GM19455 (cell line): ENCODE measurements around the gene PWWP2B.

Experiments
- ATAC-seq: cut with Tn5 transposase; IDR thresholded peaks from one replicate; pipeline ENCODE4 v1.9.1; 2021; ENCODE audit not compliant: unreplicated experiment

PWWP2B gene

DNA sequence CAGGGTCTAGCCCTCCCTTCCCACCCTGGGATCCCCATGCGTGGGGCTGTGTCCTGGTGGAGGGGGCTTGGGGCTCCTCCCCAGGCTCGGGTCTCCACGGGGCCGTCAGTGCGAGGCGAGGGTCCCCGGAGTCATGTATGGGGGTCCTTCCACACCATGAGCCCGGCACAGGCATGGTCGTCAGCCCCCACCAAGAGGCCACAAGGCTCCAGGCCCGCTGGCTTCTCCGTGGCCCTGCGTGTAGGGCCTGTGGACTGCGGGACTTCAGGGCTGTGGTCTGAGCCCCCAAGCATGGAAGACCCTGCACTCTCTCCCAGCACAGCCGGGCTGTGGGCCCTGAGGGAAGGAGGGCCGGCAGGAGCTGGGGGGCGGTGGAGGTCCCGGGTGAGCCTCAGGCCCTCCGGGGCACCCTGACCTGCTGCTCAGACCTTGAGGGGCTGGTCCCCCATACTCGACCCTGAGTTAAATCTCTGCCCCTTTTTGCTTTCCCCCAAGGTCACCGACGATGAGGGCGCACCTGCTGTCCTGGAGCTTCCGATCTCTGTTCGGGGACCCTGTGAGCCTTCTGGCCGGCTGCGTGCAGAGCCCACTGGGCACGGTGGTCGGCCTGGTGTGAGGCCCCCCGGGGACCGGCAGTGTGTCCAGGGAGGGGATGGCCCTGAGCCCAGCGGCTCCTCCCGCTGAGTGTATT is 19.7 kb downstream of the PWWP2B start:
- no peak for ATAC-seq

DNA sequence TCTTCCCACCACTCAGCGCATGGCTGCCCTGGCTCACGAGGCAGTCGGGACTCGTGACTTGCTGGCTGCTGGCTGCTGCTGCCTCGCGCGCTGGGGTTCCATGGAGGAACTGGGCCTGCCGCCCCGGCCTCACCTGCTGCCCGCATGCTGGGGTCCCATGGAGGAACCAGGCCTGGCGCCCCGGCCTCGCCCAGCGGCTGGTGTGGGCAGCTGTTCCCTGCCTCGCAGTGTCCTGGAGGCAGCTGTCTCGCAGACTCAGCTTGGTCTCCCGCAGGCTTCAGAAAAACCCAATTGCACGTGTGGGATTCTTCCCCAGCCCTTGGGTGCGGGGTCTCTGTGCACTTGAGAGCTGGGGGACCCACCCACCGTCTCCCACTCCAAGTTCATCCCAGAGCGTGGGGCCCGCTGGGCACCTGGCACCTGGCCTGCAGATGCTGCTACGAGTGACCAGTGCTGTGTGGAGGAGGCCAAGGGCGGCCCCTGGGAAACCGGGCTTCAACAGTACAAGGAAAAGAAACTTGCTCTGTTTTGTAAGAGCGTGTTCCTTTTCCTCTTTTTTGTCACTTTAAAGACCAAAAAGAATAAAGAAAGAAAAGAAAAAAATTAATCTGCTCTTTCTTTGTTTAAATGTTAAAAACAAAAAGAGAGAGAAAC is 20.4 kb downstream of the PWWP2B start:
- ATAC-seq: no peak

DNA sequence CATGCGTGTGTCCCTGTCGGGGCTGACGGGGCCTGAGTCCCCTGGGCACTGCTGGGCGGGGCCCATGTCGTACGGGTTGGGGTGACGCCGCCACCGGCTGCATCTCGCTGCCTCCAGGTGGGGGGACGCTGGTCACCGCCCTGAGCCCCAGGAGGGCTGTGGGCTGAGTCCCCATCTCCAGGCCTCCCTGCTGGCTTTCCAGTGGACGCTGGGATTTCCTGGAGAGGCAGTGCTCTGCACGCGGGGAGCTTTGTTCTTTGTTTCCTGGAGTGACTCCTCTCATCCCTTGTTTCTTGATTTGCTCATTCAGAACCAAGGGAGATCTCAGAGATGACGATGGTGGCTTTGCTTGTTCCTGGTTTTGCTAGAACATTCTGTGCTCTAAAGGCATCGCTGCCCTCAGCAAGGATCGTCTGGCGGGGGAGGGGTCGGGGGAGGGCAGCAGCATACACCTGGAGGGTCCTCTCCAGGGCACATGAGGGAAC is 21.0 kb downstream of the PWWP2B start:
- ATAC-seq: no peak

DNA sequence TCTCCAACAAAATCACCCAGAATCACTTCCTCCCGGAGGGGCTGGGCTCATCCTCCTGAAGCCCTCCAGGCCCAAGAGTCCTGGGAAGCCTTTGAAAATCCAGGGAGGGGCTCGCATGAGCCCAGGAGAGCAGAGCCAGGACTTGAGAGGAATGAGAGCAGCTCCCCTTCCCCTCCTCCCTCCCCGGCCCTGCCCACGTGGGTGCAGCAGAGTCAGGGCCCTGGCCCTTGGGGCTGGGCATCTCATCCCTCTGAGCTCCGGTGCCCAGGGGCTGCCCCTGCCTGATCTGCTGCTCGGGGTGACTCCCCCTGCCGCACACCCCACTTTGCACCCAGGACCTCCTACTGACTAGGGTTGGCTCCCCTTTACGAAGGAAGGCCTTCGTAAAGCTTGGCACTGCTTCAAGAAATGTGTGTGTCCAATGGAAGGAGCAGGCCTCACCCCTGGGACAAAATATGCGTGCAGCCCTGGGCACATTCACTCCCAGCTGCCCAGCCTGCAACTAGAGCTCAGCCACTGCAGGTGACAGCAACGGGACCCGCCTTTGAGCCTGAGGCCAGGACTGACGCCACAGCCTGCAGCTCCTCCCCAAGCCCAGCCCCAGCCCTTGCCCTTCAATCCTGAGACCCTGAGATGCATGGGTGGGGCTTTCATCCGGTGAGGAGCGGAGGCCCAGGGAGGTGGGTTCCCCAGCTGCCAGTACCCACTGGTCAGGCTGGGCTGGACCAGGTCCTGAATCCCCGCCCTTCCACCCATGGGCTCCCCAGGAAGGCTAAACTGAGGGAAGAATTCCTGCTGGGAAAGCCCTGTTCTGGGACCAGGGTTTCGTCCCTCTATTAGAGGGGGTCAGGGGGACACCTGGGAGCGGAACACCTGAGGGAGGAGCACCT is 21.8 kb downstream of the PWWP2B start:
- ATAC-seq: no peak

DNA sequence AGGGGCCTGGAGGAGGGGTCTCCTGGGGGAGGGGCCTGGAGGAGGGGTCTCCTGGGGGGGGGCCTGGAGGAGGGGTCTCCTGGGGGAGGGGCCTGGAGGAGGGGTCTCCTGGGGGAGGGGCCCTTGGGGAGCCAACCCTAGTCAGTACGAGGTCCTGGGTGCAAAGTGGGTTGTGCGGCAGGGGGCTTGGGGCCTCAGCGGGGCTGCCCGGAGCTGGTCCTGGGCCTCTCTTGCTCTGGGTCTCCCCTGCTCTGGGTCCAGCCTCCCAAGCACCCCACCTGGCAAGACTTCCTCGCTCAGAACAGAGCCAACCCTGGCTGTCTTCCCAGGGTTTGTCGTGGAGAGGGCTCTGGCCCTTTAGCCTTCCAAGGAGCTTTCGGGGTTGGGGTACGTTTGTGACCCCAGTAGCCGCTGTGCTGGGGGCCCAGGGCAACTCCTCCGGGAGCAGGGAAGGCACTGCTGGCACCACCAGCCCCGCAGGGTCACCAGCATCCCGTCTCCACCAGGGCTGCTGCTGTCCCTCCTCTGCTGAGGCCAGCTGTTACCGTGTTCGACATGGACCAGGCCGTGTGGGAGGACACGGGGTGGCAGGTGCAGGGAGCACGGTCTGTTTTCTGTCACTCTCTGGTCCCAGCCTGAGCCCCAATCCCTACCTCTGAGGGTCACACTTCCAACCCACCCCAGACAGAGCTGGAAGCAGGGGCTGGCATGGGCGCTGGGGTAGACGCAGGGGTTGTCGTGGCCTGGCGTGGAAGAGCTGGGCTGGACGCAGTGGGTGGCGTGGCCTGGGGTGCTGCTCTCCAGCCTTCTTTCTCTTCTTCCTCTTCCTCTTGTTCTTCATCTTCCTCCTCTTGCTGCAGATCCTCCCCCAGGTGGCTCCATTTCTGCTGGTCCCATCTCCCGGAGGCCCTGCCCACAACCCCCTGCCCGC is 22.8 kb downstream of the PWWP2B start:
- ATAC-seq: no peak

DNA sequence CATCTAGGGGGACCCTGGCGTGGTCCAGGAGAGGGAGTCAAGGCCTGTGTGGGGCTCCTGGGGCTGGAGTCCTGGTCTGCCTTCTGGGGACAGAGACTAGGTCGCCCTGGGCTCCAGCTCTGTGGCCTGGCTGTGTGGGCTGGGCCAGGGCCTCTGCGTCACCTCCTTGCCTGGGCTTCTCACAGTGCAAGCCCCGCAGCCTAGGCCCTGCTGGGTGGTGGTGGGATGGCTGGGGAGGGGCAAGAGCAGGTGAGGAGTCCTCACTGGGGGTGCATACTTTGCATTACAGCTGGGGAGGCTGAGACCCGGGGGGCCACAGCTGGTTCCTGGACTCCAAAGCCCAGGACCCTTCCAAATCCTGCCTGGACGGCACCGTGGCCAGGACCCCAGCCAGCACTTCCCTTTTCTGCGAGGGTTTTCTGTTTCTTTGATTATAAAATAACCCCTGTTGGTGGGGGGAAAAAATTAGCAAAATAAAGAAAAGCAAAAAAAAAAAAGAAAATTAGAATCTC is 23.5 kb downstream of the PWWP2B start:
- ATAC-seq: no peak

DNA sequence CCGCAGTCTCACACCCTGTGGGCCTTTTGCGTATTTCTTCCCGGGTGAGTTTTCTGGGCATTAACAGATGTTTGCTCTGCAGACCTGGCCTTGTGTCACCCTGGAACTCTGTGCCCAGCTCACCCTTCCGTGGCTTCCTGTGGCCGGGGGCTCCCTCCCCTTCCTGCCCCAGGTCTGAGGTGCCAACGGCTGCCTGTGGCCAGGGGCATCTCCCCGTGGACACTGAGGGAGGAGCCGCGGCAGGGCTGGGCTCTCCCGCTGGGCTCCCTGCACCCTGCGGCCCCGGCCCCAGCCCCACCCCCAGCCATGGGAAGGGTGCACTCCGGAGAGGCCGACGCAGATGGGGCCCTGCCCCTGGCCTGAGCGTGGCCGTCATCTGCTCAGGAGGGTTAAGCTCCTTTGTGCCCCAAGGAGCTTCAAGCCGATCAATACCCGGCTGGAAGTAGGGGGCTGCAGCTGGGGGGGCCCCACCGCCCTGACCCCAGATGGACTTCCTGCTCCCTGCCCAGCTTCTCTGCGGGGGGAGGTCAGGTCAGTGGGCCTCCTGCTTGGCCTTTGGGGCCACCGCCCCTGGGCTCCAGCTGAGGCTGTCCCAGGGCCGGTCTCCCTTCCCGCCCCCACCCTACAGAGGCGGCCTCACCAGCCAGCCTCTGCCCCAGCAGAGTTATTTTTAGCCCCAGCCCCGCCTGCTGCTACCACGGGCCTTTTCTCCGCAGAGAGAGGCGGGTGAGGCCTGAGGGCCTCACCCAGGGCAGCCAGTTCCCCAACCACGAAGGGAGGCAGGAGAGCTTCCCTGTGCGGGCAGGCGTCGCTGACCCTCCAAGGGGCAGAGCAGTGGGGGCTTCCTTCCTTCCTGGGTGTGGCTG is 24.2 kb downstream of the PWWP2B start:
- ATAC-seq: no peak

DNA sequence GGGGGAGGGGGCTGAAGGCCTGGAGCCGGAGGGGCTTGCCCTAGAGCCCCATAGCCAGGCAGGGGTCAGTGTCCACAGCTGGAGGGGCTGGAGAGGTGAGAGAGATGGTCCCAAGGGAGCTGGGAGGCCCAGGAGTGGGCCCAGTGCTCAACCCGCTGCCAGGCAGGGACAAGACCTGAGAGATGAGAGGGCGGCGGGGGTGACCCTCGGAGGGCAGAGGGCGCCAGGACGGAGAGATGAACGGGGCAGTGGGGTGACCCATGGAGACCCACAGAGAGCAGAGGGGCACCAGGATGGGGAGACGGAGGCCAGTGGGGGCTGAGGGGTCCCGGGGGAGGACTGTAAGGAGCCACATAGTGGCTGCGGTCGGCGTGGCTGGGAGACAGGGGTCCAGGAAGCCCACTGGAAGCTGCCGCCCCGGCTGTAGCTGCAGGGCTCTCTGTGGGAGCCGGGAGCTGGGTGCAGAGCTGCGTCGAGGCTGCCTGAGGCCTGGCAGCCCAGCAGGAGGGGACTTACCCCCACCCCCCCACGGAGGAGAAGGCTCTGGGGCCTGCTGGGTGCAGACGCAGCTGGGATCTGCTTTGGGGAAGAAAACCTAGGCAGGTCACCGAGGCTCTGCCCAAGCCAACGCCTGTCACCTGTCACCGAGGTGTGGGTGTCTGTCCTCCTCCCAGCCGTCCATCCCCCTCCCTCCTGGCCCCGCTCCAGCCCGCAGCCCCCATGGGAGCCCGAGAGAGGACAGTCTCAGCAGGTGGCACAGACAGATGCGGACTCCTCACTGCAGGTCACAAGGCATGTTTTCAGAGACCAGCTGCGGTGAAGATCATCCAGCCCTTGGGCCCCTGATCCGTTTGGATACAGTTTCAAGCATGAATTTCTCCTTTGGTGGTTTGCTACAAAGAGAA is 25.1 kb downstream of the PWWP2B start:
- ATAC-seq: no peak

DNA sequence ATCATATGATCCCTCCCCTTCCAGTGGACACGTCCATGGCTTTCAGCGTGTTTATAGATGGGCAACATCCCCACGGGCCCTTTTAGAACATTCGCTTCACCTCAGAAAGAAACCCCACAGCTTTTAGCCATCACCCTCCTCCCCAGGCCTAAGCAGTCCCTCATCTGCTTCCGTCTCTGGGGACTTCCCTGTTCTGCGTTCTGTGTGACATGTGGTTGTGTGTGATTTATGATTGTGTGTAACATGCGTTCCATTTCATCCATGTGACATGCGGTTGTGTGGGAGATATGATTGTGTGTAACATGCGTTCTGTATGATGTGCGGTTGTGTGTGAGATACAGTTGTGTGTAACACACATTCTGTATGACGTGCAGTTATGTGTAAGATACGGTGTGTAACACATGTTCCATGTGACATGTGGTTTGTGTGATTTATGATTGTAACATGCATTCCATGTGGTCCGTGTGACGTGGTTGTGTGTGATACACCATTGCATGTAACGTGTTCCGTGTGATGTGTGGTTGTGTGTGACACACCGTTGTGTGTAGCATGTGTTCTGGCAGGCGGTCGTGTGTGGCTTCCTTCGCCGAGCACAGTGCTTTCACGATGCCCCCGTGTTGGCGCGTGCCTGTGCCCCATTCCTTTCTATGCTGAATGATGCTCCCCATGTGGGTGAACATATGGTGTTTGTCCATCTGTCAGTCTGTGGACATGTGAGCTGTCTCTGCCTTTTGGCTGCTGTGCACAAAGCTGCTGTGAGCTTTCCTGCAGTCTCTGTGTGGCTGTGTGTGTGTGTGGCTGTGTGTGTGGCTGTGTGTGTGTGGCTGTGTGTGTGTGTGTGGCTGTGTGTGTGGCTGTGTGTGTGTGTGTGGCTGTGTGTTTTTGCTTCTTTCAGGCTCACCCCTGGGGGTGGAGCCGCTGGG is 26.2 kb downstream of the PWWP2B start:
- no peak for ATAC-seq

DNA sequence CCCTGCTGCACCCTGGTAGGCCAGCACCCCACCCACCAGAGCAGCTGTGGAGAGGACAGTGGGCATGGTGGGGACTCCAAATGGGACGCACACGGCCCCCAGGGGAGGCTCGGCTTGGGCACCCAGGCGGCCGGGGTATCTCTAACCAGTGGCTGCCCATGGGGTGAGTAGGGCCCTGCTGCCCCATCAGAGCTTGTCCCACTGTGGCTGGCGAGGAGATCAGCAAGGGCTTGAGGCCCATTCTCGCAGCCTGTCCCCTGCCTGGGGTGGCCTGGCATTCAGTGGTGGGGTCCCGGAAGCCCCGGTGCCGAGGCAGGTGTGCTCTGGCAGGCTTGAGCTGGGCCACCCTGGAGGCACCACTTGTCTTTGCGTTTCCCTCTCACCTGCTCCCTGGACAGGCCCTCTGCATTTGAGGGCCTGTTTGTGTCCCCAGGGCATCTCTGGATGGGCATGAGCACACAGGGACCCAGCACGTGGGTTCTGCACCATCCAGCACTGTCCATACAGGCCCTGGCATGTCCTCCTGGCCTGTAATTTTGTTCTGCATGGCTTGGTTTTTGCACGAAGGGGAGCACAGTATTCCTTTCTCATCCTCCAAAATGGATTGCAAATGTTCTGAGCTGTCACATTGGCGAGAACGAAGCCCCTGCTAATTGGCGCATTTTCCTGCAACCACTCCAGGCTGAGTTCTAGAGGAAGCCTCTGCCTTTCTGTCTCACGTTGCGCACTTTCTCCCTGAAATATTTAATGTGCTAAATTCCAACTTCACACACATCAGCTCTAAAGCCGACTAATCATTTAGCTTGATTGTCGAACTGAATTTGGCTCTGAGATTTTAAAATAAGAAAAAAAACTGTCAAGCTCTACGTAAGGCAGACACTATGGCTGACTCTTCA is 27.2 kb downstream of the PWWP2B start:
- ATAC-seq: no peak

DNA sequence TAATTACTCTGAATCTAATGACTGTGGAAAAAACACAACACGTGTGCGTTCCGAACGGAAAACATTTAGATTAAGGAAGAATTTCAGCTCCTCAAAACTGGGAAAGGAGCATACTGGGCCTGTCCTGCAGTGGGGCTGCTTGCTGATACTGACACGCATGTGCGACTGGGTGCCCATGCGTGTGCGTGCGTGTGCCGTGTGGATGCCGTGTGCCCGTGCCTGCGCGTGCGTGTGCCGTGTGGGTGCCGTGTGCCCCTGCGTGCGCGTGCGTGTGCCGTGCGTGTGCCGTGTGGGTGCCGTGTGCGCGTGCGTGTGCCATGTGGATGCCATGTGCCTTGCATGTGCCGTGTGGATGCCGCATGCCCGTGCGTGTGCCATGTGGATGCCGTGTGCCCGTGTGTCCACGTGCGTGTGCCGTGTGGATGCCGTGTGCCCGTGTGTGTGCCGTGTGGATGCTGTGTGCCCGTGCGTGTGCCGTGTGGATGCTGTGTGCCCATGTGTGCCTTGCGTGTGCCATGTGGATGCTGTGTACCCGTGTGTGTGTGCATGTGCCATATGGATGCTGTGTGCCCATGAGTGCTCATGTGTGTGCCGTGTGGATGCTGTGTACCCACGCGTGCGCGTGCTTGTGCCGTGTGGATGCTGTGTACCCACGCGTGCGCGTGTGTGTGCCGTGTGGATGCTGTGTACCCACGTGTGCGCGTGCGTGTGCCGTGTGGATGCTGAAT is 28.2 kb downstream of the PWWP2B start:
- no peak for ATAC-seq

DNA sequence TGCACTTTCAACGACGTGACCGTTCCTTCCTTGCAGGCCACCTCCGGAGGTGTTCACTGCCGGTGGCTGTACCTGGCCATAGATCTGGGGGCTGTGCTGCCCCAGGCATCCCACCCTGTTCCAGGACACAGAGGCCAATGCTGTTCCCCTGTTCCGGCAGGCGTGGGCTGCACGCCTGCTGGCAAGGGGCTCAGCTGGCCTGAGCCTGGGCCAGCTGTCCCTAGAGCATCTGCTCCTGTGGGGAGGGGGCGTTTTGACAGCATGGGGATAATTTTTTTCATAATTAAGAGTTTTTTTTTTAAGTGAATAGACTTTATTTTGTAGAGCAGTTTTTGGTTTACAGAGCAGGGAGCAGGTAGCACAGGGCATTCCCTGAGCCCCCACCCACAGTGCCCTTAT is 28.8 kb downstream of the PWWP2B start:
- no peak for ATAC-seq

DNA sequence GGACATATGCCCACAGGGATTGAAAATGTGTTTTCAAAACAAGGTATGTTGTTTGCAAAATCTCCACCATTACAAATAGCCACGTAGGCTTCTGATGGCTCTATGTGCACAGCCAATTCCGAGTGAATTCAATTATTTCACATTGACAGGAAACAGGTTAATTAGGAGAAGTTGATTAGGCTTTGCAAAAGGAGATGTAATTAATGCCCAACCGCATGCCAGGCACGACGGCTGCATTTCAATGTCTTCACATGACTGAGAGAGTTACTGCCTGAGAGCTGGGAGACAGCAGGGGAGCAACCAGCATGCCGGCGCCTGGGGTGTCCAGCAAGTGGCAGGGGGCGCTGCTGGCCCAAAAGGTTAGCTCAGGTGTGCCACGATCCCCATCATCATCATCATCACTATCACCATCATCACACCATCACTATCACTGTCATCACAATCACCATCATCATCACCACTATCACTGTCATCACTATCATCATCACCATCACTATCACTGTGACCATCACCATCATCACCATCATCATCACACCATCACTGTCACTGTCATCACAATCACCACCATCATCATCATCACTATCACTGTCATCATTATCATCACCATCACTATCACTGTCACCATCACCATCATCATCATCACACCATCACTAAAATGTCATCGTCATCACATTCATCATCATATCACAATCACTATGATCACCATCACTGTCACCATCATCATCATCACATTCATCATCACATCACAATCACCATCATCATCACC is 30.2 kb downstream of the PWWP2B start:
- ATAC-seq: no peak

DNA sequence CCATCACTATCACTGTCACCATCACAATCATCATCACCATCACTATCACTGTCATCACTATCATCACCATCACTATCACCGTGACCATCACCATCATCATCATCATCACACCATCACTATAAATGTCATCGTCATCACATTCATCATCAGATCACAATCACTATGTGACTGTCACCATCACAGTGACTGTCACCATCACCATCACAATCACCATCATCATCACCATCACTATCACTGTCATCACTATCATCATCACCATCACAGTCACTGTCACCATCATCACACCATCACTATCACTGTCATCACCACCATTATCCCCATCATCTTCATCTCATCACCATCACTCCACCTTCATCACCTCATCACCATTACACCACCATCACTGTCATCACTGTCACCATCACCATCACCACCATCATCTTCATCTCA is 31.0 kb downstream of the PWWP2B start:
- ATAC-seq: no peak

DNA sequence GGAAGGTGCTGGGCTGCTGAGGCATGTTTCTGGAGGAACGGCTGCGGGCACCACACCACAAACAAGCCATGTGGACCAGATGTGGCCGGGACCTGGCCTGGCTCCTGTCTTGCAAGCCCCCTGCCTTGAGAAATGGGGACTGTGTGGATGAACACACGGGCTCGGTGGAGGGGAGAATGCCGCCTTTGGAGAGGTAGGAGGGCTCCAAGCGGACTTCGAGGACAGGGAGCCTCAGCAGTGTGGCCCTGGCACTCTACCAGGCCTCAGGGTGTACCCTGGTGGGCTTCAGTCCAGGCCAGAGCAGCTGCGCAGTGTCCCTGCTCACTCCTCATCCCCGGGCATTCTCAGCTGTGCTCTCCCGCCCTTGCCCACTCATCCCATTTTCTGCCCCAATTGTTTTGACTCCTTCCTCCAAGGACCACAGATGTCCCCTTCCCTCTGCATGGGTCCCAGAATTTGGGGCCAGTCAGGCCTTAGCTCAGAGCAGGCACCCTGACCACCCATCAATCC is 31.5 kb downstream of the PWWP2B start:
- no peak for ATAC-seq
